PC-3 (cell line): Measurements from ENCODE around the gene MIPEP. TPM values are rescaled to one million over a fixed set of nuclear protein-coding genes. Genes with fewer than 3 reads are reported as not detected.

Experiments
- ATAC-seq: fragments of 200-7000 bp; cut with Tn5 transposase; 2 replicates; pipeline ENCODE4 v1.9.1; 2020; ENCODE audit warnings: mild to moderate bottlenecking, moderate library complexity
- Bru-seq: library from RNA; stranded (reverse); fragments of 400-500 nt; gene quantifications from one replicate; lab custom pipeline; 2021; lab: Mats Ljungman, UMichigan
- BruChase-seq, 2 experiments: library from RNA; stranded (reverse); fragments of 400-500 nt; gene quantifications; one replicate each; lab custom pipeline; 2021; lab: Mats Ljungman, UMichigan
- BruUV-seq: library from RNA; stranded (reverse); fragments of 400-500 nt; replicated peaks from 2 replicates; lab custom pipeline; 2021; lab: Mats Ljungman, UMichigan
- CTCF ChIA-PET: fragments of 300-600 bp; sonication (Branson Sonifier 250); formaldehyde crosslinking; loops from one replicate; lab custom pipeline; 2022; ENCODE audit warnings: antibody characterized with exemption; lab: Charles Lee
- POLR2A ChIA-PET: fragments of 300-600 bp; sonication (Branson Sonifier 250); formaldehyde crosslinking; loops from one replicate; lab custom pipeline; 2022; ENCODE audit warnings: antibody characterized with exemption; ENCODE audit not compliant: unreplicated experiment; lab: Charles Lee
- DNase-seq: peaks from one replicate; pipeline ENCODE4 v3.0.0-alpha.2; 2015
- H2AFZ ChIP-seq: fragments of 300-600 bp; sonication (generic); 2 replicates; pipeline ENCODE4 v1.6.0; 2016; ENCODE audit warnings: antibody characterized with exemption, low read length
- H3F3A ChIP-seq: fragments of 300-600 bp; sonication (generic); one replicate; pipeline ENCODE4 v1.6.0; 2017; ENCODE audit warnings: antibody characterized with exemption, low read length, control low read depth, mild to moderate bottlenecking; ENCODE audit not compliant: unreplicated experiment
- H3K27ac ChIP-seq: fragments of 300-600 bp; sonication (generic); 2 replicates; pipeline ENCODE4 v1.5.1; 2016; ENCODE audit warnings: mild to moderate bottlenecking, low read length
- H3K27me3 ChIP-seq: fragments of 300-600 bp; sonication (generic); 2 replicates; pipeline ENCODE4 v1.6.1; 2016; ENCODE audit warnings: low read length, mixed read lengths
- H3K36me3 ChIP-seq: fragments of 300-600 bp; sonication (generic); 2 replicates; pipeline ENCODE4 v1.6.1; 2016; ENCODE audit warnings: low read depth, mixed run types, low read length, mixed read lengths
- H3K4me1 ChIP-seq: fragments of 300-600 bp; sonication (generic); 2 replicates; pipeline ENCODE4 v1.5.1; 2016; ENCODE audit warnings: low read length; ENCODE audit not compliant: insufficient read depth
- H3K4me2 ChIP-seq: fragments of 300-600 bp; sonication (generic); 2 replicates; pipeline ENCODE4 v1.6.0; 2016; ENCODE audit warnings: low read length
- H3K4me3 ChIP-seq: fragments of 300-600 bp; sonication (generic); 2 replicates; pipeline ENCODE4 v1.5.1; 2016; ENCODE audit warnings: mild to moderate bottlenecking, low read length, mixed read lengths
- H3K79me2 ChIP-seq: fragments of 300-600 bp; sonication (generic); 2 replicates; pipeline ENCODE4 v1.6.1; 2017; ENCODE audit warnings: low read length, mixed read lengths
- H3K9ac ChIP-seq: fragments of 300-600 bp; sonication (generic); 2 replicates; pipeline ENCODE4 v1.6.0; 2016; ENCODE audit warnings: mild to moderate bottlenecking, low read length
- H3K9me2 ChIP-seq: fragments of 300-600 bp; sonication (generic); replicated peaks from 2 replicates; pipeline ENCODE4 v1.6.1; 2016; ENCODE audit warnings: mixed run types, low read length, mixed read lengths
- H3K9me3 ChIP-seq: fragments of 300-600 bp; sonication (generic); 2 replicates; pipeline ENCODE4 v1.6.1; 2016; ENCODE audit warnings: low read length, mixed read lengths
- H4K20me1 ChIP-seq: fragments of 300-600 bp; sonication (generic); 2 replicates; pipeline ENCODE4 v1.6.1; 2016; ENCODE audit warnings: low read length, mixed read lengths
- CTCF ChIP-seq: fragments of 300-600 bp; sonication (generic); conservative IDR thresholded peaks from 2 replicates; pipeline ENCODE4 v1.5.1; 2017; ENCODE audit warnings: antibody characterized with exemption, low read depth, mild to moderate bottlenecking, low read length
- EZH2 ChIP-seq: fragments of 300-600 bp; sonication (generic); IDR thresholded peaks from one replicate; pipeline ENCODE4 v1.6.1; 2017; ENCODE audit warnings: antibody characterized with exemption, mild to moderate bottlenecking, low read length; ENCODE audit not compliant: unreplicated experiment
- EZH2phosphoT487 ChIP-seq: fragments of 300-600 bp; sonication (generic); IDR thresholded peaks from 2 replicates; pipeline ENCODE4 v1.6.1; 2018; ENCODE audit warnings: mild to moderate bottlenecking, antibody characterized with exemption, low read length, borderline replicate concordance
- intact Hi-C: fragments of 100-400 bp; cut with micrococcal nuclease; formaldehyde crosslinking; loops from 2 replicates; pipeline ENCODE4 v1.9.0; 2023
- long read RNA-seq: library from polyadenylated mRNA; unstranded; transcript quantifications from one replicate; pipeline ENCODE4 v2.0.0, GENCODE V29; 2021; ENCODE audit not compliant: unreplicated experiment
- total RNA-seq: library from RNA; depleted of rRNA; stranded (reverse); fragments of >200 nt; gene quantifications from 2 replicates; pipeline ENCODE4 v1.2.3, GENCODE V29; 2014; rRNA removed

MIPEP gene
- total RNA-seq, result 30.5 and 31.0 TPM in 2 replicates
- percentile 67 among the genes with signal in this experiment for Bru-seq, nascent RNA
- BruChase-seq, experiment 1, labeled RNA remaining after a 6-hour chase, result percentile 53 among the genes with signal in this experiment
- percentile 60 among the genes with signal in this experiment for BruChase-seq, experiment 2, labeled RNA remaining after a 2-hour chase
- long read RNA-seq, transcript MIPEP-201 (19 exons, 2,400 nt), result major isoform, 50 of 80 reads
- long read RNA-seq, transcript MIPEP-203 (2 exons, 543 nt), result minor isoform, 5 of 80 reads
- long read RNA-seq, partial matches to known transcripts, result 5 of 80 reads
- long read RNA-seq, other reads (novel, unspliced or antisense), result 20 of 80 reads

- intact Hi-C loops, result loop anchor here (5.0 kb wide), 2 partner anchors 307 to 422 kb away; no protein-coding TSS in a partner anchor
- H3K4me3 ChIP-seq, result peak within 1 kb of the TSS; percentile 90
- TF ChIP-seq EZH2phosphoT487 (no peak), CTCF (peak; percentile 77)
- peak within 1 kb of the TSS; percentile 93 for H3K4me2 ChIP-seq
- peak; percentile 94 for DNase-seq
- CTCF ChIA-PET, result interaction anchor here (0.6 to 1.2 kb wide), 6 partner anchors 24 to 316 kb away, joined by 3 to 6 read pairs (median 3); no protein-coding TSS in a partner anchor
- ATAC-seq, result peak; percentile 89
- H2AFZ ChIP-seq, result peak within 1 kb of the TSS; percentile 93
- peaks cover 5% of the 10 kb centered on the region; the same call in 1 of the 2 replicates for H3K36me3 ChIP-seq
- H3K9ac ChIP-seq, result peak within 1 kb of the TSS; percentile 91
- no peaks in the 10 kb centered on the region for H3K9me2 ChIP-seq
- H3K27me3 ChIP-seq, result no peaks in the 10 kb centered on the region
- H3K9me3 ChIP-seq, result no peaks in the 10 kb centered on the region
- peaks cover 22% of the 10 kb centered on the region for H3K79me2 ChIP-seq
- no TSS peak for BruUV-seq
- peak within 1 kb of the TSS; percentile 69 for H3K27ac ChIP-seq
- H3F3A ChIP-seq, result no peaks in the 10 kb centered on the region
- H3K4me1 ChIP-seq, result no peaks in the 10 kb centered on the region; the same call in 1 of the 2 replicates
- no peaks in the 10 kb centered on the region for H4K20me1 ChIP-seq
- POLR2A ChIA-PET, result interaction anchor here (0.6 to 0.7 kb wide), 3 partner anchors 77 to 380 kb away, joined by 3 to 5 read pairs (median 3); no protein-coding TSS in a partner anchor
These were observed at the start of gene MIPEP for GRCh38 chr13:23888658-23889614. TSS of gene MIPEP (minus strand) at chr13:23889400. CDS start at chr13:23889320, 80 bp downstream.

GRCh38 chr13:23934520-23934919, 45.3 kb upstream of the MIPEP start:
- Histone ChIP-seq H4K20me1 (no peaks in the 10 kb centered on the region), H3K36me3 (no peaks in the 10 kb centered on the region), H3F3A (no peaks in the 10 kb centered on the region), H3K4me1 (peaks cover 10% of the 10 kb centered on the region; the same call in 1 of the 2 replicates), H3K9me3 (no peaks in the 10 kb centered on the region), H3K27ac (no peak overlapping the region), H3K9ac (no peak overlapping the region), H3K9me2 (no peaks in the 10 kb centered on the region), H2AFZ (no peak overlapping the region), H3K79me2 (no peaks in the 10 kb centered on the region), H3K4me2 (no peak overlapping the region), H3K27me3 (no peaks in the 10 kb centered on the region), H3K4me3 (no peak overlapping the region)
- ATAC-seq (no peak), DNase-seq (no peak)
- intact Hi-C loops, result no loop called here
- ChIA-PET POLR2A (no interaction called here), CTCF (no interaction called here)
- BruUV-seq, result no TSS peak
- TF ChIP-seq CTCF (no peak), EZH2 (no peak), EZH2phosphoT487 (no peak)
